SHP77 treated with DMSO at 0.1 percent for 48 hours (cell line): ENCODE measurements around the gene ZNF296.
"Not testable (repeated sequence)": the region's sequence is repeated elsewhere in the genome, so short reads cannot be mapped to it uniquely, and the experiment has no call there.

Source experiments
- DNase-seq: peaks from one replicate; lab custom pipeline; 2025; lab: John Stamatoyannopoulos, UW

Gene ZNF296

DNA sequence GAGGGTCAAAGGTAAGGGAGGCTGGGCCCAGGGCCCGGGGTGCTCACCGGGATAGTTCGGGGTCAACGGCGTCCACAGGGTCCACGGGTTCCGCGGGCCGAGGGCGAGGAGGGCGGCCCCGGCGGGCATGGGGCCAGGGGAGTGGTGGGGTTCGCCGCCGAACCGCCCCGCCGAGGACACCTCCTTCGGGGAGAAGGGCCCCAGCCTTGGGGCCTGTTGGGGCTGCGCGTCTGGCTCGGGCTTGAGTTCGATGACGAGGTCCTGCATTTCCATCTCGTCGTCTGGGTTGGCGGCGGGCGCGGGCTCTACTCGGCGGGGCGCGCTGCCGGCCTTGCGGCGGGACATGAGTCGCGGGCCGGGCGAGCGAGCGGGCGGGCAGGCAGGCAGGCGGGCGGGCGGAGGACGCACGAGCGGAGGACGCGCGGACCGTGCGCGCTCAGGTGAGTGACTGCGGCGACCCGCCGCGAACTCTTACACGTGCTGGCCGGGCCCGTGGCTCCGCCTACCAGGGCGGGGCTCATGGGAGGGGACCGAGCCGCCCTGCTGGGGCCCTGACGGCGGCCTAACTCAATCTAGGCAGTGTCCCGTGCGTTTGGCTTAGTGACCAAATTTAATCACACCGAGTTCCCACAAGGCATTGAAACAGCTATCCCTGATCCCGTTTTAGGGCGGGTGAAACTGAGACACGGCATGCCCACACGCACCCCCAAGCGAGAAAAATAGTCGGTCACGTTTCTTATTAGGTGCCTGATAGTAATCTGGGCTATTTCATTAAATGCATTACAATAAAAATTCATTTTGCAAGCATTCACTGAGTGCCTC is at the start of gene ZNF296:
TSS of gene ZNF296 (minus strand) at position 450 of the 822 bp plus-strand sequence. CDS start at position 345, 105 bp downstream.
- DNase-seq, result peak; percentile 54

DNA sequence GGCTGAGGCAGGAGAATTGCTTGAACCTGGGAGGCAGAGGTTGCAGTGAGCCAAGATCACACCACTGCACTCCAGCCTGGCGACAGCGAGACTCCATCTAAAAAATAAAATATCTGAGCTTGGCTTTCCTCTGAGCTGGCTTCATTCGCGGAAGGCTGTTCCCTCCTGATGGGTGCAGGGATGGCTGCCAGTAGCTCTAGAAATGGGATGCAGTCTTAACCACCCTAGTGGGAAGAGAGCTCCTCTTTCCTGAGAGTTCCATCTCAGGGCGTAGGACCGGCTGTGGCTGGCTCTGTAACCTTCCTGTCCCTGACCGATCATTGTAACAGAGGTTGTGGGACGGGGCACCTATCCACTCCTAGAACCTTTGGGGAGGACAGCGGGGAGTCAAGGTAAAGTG is 49.1 kb upstream of the ZNF296 start:
- no peak for DNase-seq

GRCh38 chr19:45124021-45124420 is 47.7 kb upstream of the ZNF296 start:
- DNase-seq, result no peak

GRCh38 chr19:45123440-45123850 is 47.2 kb upstream of the ZNF296 start:
- no peak for DNase-seq

- no peak for DNase-seq
Observed at GRCh38 chr19:45122832-45123231, 46.6 kb upstream of the ZNF296 start.

DNA sequence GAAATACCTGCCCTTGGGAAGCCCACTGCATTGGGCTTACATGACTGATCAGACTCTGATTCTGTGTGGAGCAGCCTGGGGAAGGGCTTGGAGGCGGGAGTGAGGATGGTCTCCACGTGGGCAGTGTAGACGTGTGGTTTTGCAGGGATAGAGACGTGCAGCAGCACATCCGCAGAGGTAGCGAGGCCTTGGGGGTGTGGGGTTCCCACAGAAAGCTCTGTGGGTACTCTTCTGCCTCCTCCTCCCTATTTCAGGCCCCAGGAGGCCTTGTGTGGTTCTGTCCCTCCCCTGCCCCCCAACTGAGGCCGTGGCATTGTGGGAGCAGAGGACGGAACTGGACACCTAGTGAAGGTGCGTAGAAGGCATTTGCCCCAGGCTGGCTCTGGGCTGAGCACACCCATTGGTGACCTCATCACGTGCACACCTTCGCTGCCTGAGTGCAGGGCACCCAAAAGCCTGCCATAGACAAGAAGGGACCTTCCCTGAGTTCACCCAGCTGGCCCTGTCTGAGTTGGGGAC is 45.6 kb upstream of the ZNF296 start:
- DNase-seq, result no peak

GRCh38 chr19:45119582-45119981 is 43.3 kb upstream of the ZNF296 start:
- no peak for DNase-seq

GRCh38 chr19:45118591-45119355 is 42.5 kb upstream of the ZNF296 start:
- peak; percentile 29 for DNase-seq

- no peak for DNase-seq
Observed at GRCh38 chr19:45118106-45118505, 41.8 kb upstream of the ZNF296 start.

DNA sequence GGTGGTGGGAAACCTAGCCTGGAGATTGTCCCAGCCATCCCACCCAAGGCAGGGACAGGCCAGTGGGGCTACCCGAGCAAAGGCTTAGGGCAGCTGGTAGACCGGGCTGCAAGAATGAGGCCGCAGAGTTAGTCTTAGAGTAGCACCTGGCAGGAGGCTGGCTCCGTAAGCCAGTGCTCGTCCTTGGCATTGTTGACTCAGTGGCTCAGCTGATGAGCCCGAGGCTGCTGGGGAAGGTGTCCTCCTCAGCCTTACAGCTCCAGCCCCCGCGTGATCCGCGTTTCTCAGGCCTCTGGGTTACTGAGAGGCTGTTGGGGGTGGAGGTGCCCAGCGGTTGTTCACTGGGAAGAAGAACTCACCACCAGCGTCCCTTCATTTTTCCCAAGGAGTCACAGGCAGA is 41.4 kb upstream of the ZNF296 start:
- DNase-seq, result peak; percentile 58

GRCh38 chr19:45117167-45117594 is 40.9 kb upstream of the ZNF296 start:
- peak; percentile 69 for DNase-seq

DNA sequence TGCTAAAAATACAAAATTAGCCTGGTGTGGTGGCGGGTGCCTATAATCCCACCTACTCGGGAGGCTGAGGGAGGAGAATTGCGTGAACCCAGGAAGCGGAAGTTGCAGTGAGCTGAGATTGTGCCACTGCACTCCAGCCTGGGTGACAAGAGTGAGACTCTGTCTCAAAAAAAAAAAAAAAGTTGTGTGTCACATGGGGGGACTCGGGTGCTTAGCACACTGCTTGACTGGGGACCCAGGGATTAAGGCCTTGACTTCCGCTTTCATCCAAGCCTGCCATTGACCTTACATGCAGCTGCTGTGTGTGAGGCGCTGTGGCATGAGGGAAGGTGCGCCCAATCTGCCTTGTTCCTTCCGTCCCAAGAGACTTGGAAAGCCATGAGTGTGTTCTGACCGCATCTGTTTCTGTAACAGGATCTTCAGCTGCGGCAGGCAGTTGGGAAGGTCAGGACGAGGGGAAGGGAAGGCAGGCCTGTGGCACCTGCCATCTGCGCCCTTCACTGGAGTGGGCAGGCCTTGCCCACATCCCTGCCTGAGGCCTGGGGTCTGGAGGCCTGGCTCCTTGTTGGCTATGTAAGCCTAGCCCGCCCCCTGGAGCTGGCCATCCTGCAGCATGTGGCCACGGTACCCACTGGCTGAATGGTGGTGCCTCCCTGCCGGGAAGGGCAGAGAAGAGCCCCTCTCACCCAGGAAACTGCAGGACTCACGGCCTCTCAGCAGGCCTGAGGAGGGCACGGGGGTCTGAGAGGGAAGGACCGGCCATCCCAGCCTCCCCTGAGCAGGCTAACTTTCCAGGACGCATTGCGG is 39.7 kb upstream of the ZNF296 start:
- DNase-seq, result peak; percentile 66

DNA sequence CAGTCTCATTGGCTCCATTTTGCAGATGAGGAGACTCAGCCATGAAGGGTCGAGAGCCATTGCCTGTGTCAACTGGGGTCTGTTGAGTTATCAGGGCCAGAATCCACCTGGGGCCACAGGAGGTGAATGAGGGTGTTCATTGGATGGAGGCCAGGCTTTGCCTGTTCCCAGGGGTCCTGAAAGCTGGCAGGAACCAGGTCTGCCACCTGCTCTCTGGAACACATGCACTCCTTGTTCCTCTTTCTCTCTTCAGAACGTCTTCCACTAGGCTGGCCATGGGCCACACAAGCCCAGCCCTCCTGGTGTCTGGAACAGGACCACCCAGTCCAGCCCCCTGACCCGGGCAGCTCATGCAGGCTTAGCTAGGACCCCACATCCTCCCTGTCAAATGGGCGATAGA is 37.8 kb upstream of the ZNF296 start:
- DNase-seq, result no peak

- peak; percentile 77 for DNase-seq
Observed at GRCh38 chr19:45113628-45114027, 37.4 kb upstream of the ZNF296 start.

- DNase-seq, result no peak
Observed at GRCh38 chr19:45112111-45112827, 36.0 kb upstream of the ZNF296 start.

DNA sequence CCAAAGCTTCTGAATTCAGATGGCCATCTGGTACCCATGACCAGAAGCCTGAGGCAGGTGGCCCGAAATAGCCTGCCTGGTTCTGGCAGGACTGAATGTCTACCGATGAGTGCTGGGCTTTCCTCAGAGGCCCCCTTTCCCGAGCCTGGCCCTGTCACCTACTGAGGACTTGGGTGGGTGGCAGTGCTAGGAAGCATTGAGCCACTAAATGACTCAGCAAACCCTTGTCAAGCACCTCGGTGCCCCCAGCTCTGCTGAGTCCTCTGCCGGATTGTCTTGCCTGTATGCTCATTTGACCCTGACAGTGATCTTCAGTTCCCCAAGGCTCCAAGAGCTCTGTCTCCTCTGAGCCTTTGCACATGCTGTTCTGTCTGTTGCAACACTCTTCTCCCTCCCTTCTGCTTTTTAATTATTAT is 34.6 kb upstream of the ZNF296 start:
- no peak for DNase-seq

- DNase-seq, result no peak
Observed at GRCh38 chr19:45107621-45108150, 31.4 kb upstream of the ZNF296 start.

- not testable (repeated sequence) for DNase-seq
Observed at GRCh38 chr19:45106363-45106762, 30.1 kb upstream of the ZNF296 start.

DNA sequence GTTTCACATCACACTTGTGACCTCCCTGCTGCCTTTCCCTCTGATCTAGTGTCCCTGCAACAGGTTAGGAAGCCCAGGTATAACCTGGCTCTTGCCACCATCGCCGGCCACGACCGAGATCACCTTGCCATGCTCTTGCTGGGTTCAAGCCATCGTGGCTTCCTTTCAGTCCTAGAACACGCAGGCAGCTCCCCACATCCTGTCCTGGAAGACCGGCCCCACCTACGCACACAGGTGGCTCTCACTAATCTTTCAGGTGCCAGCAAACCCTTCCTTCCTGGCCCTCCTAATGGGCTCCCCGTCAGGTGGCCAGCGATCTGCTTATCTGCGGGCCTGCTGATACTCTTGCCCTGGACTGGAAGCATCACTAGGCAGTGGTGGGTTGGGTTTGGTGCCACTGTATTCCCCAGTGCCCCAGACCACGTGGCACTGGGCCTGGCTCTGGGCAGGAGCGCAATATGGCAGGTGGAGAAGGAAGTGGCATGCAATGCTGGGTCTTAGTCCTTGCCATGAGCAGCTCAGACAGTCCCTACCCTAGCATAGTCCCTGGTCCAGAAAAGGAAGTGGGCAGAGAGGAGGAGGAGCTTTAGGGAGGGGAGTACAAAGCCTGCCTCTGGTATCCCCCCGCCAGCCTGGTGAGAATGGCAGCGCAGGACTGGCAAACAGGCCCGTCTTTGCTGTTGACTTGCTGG is 28.5 kb upstream of the ZNF296 start:
- no peak for DNase-seq

- DNase-seq, result no peak
Observed at GRCh38 chr19:45103508-45104319, 27.4 kb upstream of the ZNF296 start.
